ACC112 (cell line): Measurements from ENCODE around the gene PFN1.

Experiments
- H2AFZ ChIP-seq: fragments of 200-600 bp; sonication (generic); one replicate; pipeline ENCODE4 v1.6.0; 2017; ENCODE audit warnings: antibody characterized with exemption, low read length; ENCODE audit not compliant: unreplicated experiment
- H3K27ac ChIP-seq: fragments of 200-600 bp; sonication (generic); 2 replicates; pipeline ENCODE4 v1.5.1; 2014; ENCODE audit warnings: low read depth, mild to moderate bottlenecking, antibody characterized with exemption, low read length, moderate library complexity
- H3K27me3 ChIP-seq: fragments of 200-600 bp; sonication (generic); 2 replicates; pipeline ENCODE4 v1.6.1; 2014; ENCODE audit warnings: mild to moderate bottlenecking, antibody characterized with exemption, low read length, moderate library complexity, mixed read lengths; ENCODE audit not compliant: insufficient read depth
- H3K36me3 ChIP-seq: fragments of 200-600 bp; sonication (generic); 2 replicates; pipeline ENCODE4 v1.6.1; 2016; ENCODE audit warnings: mild to moderate bottlenecking, antibody characterized with exemption, low read length, moderate library complexity, mixed read lengths; ENCODE audit not compliant: insufficient read depth
- H3K4me1 ChIP-seq: fragments of 200-600 bp; sonication (generic); one replicate; pipeline ENCODE4 v1.6.1; 2016; ENCODE audit warnings: low read length, mixed read lengths; ENCODE audit not compliant: insufficient read depth, unreplicated experiment, control insufficient read depth
- H3K4me3 ChIP-seq: fragments of 200-600 bp; sonication (generic); 2 replicates; pipeline ENCODE4 v1.5.1; 2014; ENCODE audit warnings: mild to moderate bottlenecking, low read depth, low read length
- H3K79me2 ChIP-seq: fragments of 200-600 bp; sonication (generic); one replicate; pipeline ENCODE4 v1.6.0; 2016; ENCODE audit warnings: low read length; ENCODE audit not compliant: control insufficient read depth, unreplicated experiment, insufficient read depth

PFN1 gene

DNA sequence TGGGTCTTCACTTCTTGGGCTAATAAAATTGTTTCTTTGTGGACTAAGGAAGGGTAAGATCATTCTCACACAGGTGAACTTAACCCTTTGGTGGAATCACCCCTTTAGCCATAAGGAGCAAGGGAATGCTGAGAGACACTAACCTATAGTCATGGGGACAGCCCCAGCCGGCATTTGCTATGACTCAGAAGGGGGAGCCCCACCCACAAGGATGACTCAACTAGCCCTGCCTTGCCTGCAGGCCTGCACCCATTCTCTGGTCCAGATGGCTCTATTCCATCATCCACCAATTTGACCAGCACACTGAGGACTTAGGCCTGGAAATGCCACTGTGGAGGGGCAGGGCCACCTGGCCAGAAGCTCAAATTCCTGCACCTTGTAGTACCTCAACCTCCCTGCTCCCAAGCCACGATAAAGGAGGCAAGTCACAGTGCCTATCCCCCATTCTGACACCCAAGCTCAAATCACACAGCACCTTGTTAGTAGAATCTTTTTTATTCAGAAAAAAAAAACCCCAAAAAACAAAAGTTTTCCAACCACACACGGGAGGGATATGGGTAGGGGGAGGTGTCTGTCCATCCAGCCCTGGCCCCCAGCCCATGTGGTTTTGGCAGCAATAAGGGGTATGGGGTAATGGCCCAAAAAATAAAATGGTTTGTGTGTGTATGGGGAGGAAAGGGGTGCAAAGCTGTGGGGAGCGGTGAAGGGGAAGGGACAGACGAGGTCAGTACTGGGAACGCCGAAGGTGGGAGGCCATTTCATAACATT is 3.0 kb downstream of the PFN1 start:
- Histone ChIP-seq H3K27ac (peak overlapping the region; percentile 92), H3K4me1 (peaks cover 48% of the 10 kb centered on the region), H2AFZ (no peak overlapping the region), H3K36me3 (peaks cover 16% of the 10 kb centered on the region; the same call in 1 of the 2 replicates), H3K79me2 (peaks cover 73% of the 10 kb centered on the region), H3K4me3 (peak overlapping the region; percentile 90), H3K27me3 (no peaks in the 10 kb centered on the region)

DNA sequence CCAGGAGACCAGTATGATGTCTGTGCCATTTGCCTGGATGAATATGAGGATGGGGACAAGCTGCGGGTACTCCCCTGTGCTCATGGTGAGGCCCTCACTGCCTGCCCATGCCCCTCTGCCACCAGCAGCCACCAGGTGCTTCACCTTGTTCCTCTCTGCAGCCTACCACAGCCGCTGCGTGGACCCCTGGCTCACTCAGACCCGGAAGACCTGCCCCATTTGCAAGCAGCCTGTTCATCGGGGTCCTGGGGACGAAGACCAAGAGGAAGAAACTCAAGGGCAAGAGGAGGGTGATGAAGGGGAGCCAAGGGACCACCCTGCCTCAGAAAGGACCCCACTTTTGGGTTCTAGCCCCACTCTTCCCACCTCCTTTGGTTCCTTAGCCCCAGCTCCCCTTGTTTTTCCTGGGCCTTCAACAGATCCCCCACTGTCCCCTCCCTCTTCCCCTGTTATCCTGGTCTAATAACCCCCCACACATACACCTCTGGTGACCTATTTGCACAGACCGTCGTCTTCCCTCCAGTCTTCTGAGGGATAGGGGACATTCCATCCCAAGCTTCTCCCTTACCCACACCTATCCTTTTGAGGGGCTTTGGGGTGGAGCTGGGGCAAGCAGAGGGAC is 3.7 kb downstream of the PFN1 start:
- Histone ChIP-seq H3K79me2 (peaks cover 73% of the 10 kb centered on the region), H3K36me3 (peaks cover 16% of the 10 kb centered on the region; the same call in 1 of the 2 replicates), H2AFZ (no peak overlapping the region), H3K27me3 (no peaks in the 10 kb centered on the region), H3K4me1 (peaks cover 45% of the 10 kb centered on the region), H3K27ac (peak overlapping the region; percentile 63), H3K4me3 (peak overlapping the region; percentile 32; the same call in 1 of the 2 replicates)

DNA sequence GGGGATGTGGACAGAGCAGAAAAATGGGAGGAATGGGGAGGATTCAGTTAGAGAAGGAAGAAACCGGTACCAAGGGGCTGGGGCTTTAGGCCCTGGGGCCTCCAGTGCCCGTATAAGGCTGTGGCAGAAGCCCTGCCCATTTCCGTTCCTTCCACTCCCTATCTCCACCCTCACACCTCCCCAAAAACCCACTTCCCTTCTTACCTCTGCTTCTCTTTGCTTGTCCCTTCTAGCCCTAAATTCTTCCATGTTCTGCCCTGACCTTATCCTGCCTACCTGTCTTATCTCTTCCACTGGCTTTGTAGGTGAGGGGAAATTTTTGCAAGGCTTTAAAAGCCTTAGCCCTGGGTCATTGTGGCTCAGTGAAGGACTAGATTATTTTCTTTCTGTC is 4.2 kb downstream of the PFN1 start:
- H3K27me3 ChIP-seq, result no peaks in the 10 kb centered on the region
- peak overlapping the region; percentile 63 for H3K27ac ChIP-seq
- H3K4me1 ChIP-seq, result peaks cover 45% of the 10 kb centered on the region
- no peak overlapping the region for H3K4me3 ChIP-seq
- peaks cover 16% of the 10 kb centered on the region; the same call in 1 of the 2 replicates for H3K36me3 ChIP-seq
- H3K79me2 ChIP-seq, result peaks cover 76% of the 10 kb centered on the region
- no peak overlapping the region for H2AFZ ChIP-seq

DNA sequence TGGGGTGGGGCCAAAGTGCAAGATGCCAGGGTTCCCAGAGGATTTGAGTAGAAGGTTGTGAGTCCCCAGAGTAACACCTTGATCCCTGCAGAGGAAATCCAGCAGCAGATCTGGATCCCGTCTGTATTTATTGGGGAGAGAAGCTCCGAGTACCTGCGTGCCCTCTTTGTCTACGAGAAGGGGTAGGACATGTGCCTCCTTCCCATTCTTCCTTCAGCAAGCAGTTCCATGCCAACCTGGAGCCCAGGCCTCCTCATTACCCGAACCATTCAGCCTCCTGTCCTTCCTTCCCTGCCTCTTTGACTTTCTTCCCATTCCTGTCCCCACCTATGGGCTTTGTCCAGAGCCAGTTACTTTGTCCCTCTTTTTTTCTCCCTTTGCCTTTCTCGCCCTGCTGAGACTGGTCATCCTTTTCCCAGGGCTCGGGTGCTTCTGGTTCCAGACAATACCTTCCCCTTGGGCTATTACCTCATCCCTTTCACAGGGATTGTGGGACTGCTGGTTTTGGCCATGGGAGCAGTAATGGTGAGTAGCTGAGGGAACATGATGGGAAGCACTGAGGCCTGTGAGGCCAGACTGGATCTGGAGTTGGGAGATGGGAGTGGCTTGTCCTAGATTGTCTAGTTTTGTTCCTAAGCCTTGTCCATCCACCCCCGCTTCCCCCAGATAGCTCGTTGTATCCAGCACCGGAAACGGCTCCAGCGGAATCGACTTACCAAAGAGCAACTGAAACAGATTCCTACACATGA is 5.4 kb downstream of the PFN1 start:
- peaks cover 54% of the 10 kb centered on the region for H3K4me1 ChIP-seq

DNA sequence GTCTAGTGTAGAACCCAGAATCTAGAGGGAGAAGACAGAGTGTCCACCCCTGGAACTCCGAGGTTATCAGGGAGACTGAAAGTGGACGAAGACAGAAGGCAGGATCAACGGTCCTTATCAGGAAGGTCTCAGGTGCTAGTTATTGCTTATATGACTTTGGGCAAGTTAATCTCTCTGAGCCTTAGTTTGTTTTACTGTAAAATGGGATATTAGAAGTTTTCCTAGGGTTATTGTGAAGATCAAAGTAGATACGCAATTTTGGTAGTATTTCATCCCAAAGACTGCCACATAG is 7.1 kb downstream of the PFN1 start:
- Histone ChIP-seq H3K4me1 (peaks cover 52% of the 10 kb centered on the region), H3K79me2 (peaks cover 69% of the 10 kb centered on the region), H3K27ac (peak overlapping the region; percentile 89)

More for the DNA sequence above, 5.4 kb downstream of the PFN1 start:
- Histone ChIP-seq H2AFZ (no peak overlapping the region), H3K36me3 (peaks cover 15% of the 10 kb centered on the region; the same call in 1 of the 2 replicates), H3K79me2 (peaks cover 84% of the 10 kb centered on the region), H3K27ac (peak overlapping the region; percentile 25; the same call in 1 of the 2 replicates), H3K4me3 (no peak overlapping the region), H3K27me3 (no peaks in the 10 kb centered on the region)

DNA sequence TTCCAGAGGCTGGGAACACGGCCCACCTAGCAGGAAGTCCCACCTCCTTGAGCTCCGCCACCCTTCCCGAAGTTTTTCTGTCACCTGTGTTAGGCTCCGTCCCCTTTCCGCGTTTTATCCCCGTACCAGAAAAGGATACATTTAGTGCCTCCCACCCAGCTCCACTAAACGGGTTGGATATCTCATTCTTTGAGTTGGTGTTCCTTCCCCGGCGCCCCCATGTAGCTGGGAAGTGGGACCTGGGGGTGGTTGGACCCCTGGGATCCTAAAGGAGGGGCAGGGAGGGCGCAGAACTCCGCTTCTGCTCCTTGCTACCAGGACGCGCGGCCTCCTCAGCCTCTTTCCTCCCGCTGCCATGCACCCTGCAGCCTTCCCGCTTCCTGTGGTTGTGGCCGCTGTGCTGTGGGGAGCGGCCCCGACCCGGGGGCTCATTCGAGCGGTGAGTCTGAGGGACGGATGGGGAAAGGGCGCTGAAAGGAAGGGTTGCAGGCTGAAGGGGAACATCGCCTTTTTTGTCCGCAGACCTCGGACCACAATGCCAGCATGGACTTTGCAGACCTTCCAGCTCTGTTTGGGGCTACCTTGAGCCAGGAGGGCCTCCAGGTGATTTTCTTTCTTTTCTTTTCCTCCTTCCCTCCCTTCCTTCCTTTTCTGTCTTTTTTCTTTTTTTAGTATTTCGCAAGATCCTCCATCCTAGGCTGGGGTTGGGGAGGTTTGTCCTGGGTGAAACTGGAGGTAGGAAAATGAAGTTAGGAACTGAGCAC is 7.6 kb downstream of the PFN1 start:
- Histone ChIP-seq H3K36me3 (no peaks in the 10 kb centered on the region; the same call in 1 of the 2 replicates), H3K4me1 (peaks cover 48% of the 10 kb centered on the region), H3K4me3 (peak overlapping the region; percentile 87), H3K79me2 (peaks cover 64% of the 10 kb centered on the region), H3K27me3 (no peaks in the 10 kb centered on the region), H3K27ac (peak overlapping the region; percentile 89), H2AFZ (peak overlapping the region; percentile 18)

More for the DNA sequence above, 7.1 kb downstream of the PFN1 start:
- H3K4me3 ChIP-seq, result peak overlapping the region; percentile 87
- peaks cover 3% of the 10 kb centered on the region; the same call in 1 of the 2 replicates for H3K36me3 ChIP-seq
- H3K27me3 ChIP-seq, result no peaks in the 10 kb centered on the region
- no peak overlapping the region for H2AFZ ChIP-seq

DNA sequence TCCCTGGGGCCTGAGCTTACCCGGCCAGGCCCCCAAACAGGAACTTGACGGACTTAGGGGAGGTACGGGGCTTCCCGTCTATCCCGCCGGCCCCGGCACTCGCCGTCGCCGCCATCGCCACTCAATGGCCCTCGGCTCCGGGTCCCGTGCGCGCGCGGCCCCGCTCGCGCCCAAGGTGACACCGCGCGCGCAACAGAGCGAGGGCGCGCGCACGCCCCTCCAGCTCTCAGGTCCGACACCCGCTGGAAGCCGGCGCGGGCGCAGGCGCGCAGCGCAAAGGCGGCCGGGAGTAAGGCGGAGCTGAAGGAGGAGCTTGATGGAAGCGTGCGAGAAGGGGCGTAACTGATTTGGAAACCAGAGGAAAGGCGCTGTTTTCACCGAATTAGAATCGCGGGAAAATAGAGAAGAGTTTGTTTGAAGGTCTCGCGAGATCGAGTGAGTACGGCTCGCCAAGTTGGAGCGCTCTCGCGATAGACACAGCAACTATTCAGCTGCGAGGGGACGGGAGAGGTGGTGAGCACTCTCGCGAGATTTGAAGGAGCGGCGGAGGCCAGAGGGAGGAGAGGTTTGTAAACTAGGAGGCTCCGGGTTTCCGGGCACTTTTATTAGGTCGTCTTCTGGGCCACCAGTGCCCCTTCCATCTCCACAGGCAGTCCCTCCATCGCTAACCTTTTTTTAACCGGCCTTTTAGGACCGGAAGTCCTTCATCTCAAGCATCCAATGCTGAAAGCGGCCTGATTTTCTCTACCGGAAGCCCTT is 8.4 kb downstream of the PFN1 start, which contains the start of the genes RNF167 and SLC25A11:
TSS of gene RNF167 (plus strand) at position 473 of the 759 bp plus-strand sequence. CDS start 642 bp downstream, outside the sequence.
TSS of gene SLC25A11 (minus strand) at position 251 of the 759 bp plus-strand sequence. CDS start at position 115, 136 bp downstream.
- H3K27ac ChIP-seq, result peak within 1 kb of the TSS; percentile 89
- peaks cover 58% of the 10 kb centered on the region for H3K79me2 ChIP-seq
- peak within 1 kb of the TSS; percentile 87 for H3K4me3 ChIP-seq
- H2AFZ ChIP-seq, result peak within 1 kb of the TSS; percentile 82
- H3K4me1 ChIP-seq, result peaks cover 42% of the 10 kb centered on the region
- no peaks in the 10 kb centered on the region for H3K27me3 ChIP-seq
- H3K36me3 ChIP-seq, result no peaks in the 10 kb centered on the region

DNA sequence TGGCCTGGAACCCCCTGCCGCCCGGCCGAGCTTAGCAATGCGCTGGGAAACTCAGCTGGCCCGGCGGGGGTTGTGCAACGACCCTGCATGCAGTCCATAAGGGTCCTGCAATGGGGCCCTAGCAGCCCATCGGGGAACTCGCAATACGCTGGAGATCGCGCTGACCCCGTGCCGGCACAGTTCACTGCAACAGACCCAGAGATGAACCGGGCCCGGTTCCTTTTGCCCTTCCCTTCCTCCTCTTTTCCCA is 8.9 kb downstream of the PFN1 start:
- Histone ChIP-seq H3K36me3 (no peaks in the 10 kb centered on the region), H3K4me1 (peaks cover 39% of the 10 kb centered on the region), H3K27ac (peak overlapping the region; percentile 89), H3K4me3 (peak overlapping the region; percentile 87), H3K27me3 (no peaks in the 10 kb centered on the region), H2AFZ (peak overlapping the region; percentile 82), H3K79me2 (peaks cover 53% of the 10 kb centered on the region)

DNA sequence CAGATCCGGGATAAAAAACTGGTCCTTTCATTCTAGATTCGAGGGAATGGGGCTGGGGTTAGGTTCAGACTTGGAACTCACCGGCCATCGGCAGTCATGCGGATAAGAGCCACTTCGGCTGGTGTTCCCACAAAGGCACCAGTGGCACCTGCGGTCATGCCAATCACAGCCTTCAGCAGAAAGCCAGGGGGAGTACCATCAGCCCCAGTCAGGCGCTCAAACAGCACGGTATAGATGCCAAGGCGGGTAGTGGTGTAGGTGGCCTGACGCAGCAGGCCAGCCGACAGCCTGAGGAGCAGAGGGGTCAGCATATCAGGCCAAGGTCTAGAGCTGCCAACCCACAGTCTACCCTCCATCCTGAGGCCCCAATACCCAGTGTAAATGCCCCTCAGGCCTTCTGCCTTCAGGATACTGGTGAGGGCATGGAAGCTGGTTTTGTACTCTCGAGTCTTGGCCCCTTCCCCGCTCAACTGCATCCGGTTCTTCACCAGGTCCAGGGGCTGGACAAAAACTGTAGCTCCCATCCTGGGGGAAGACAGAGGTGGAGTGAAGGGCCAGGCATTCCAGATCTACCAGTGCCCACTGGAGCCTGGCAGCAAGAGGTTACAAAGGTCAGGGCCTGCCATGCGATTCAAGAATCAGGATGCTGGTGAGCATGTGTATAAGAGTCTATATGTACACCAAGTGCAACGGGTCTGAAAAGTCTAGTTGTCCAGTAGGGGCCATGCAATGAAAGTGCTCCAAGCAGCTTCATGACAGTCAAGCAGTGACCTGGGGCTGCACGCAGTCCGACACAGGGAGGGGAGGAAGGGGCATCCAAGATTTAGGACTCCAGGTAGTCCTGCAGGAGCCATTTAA is 9.4 kb downstream of the PFN1 start:
- H3K4me1 ChIP-seq, result peaks cover 39% of the 10 kb centered on the region
- peak overlapping the region; percentile 82 for H2AFZ ChIP-seq
- no peaks in the 10 kb centered on the region for H3K27me3 ChIP-seq
- no peaks in the 10 kb centered on the region for H3K36me3 ChIP-seq
- H3K4me3 ChIP-seq, result peak overlapping the region; percentile 87
- peak overlapping the region; percentile 89; the same call in 1 of the 2 replicates for H3K27ac ChIP-seq
- peaks cover 47% of the 10 kb centered on the region for H3K79me2 ChIP-seq
